AG10803 (cell line): ENCODE data around the gene TTF2.
"Not testable (repeated sequence)": the region's sequence is repeated elsewhere in the genome, so short reads cannot be mapped to it uniquely, and the experiment has no call there.

ENCODE experiments used
- DNase-seq: peaks from one replicate; pipeline ENCODE4 v3.0.0; 2010; ENCODE audit warnings: low read depth
- H3K4me3 ChIP-seq: 2 replicates; pipeline ENCODE4 v1.5.1; 2011; ENCODE audit warnings: mild to moderate bottlenecking, low read length, control low read depth
- TF ChIP-seq, protein P1 (sequence below): conservative IDR thresholded peaks from 2 replicates; pipeline ENCODE4 v1.5.1; 2011; ENCODE audit warnings: mild to moderate bottlenecking, low read length, control low read depth, inconsistent platforms

Gene TTF2

DNA sequence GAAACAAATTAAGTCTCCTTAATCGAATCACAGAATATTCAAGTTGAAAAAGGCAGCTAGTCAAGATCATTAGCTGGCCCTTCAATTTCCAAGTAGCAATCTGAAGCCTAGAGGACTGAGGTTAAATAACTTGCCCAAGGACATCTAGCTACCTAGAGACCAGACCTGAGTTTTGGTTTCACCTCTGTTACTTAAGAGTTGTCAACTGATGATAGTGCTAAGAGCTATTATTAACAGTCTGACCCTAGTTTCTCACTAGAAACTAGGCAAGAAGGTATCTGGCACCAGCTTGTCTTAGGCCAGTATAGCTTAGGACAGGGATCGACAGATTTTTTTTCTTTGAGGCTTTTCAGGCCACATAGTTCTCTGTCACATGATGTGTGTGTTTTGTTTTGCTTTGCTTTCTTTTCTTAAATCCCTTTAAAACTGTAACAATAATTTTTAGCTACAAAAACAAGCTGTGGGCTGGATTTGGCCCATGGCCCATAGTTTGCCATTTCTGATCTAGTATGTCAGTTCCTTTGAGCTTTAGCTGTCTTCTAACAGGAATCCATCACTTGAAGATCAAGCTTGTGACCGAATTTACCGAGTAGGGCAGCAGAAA, 38.3 kb downstream of the TTF2 start:
- TF ChIP-seq, protein P1, sequence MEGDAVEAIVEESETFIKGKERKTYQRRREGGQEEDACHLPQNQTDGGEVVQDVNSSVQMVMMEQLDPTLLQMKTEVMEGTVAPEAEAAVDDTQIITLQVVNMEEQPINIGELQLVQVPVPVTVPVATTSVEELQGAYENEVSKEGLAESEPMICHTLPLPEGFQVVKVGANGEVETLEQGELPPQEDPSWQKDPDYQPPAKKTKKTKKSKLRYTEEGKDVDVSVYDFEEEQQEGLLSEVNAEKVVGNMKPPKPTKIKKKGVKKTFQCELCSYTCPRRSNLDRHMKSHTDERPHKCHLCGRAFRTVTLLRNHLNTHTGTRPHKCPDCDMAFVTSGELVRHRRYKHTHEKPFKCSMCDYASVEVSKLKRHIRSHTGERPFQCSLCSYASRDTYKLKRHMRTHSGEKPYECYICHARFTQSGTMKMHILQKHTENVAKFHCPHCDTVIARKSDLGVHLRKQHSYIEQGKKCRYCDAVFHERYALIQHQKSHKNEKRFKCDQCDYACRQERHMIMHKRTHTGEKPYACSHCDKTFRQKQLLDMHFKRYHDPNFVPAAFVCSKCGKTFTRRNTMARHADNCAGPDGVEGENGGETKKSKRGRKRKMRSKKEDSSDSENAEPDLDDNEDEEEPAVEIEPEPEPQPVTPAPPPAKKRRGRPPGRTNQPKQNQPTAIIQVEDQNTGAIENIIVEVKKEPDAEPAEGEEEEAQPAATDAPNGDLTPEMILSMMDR: no peak
- DNase-seq: no peak
- no peak overlapping the region for H3K4me3 ChIP-seq

- no peak overlapping the region for H3K4me3 ChIP-seq
- no peak for DNase-seq
- TF ChIP-seq, protein P1: no peak
These were observed 41.2 kb downstream of the TTF2 start for GRCh38 chr1:117101334-117101733.

GRCh38 chr1:117101858-117102257, 41.7 kb downstream of the TTF2 start:
- H3K4me3 ChIP-seq, DNase-seq: not testable (repeated sequence)

GRCh38 chr1:117104986-117105385, 44.9 kb downstream of the TTF2 start:
- peak; percentile 78 for DNase-seq
- no peak overlapping the region for H3K4me3 ChIP-seq
- TF ChIP-seq, protein P1: no peak

GRCh38 chr1:117105722-117106121, 45.6 kb downstream of the TTF2 start:
- TF ChIP-seq, protein P1: no peak
- no peak for DNase-seq
- H3K4me3 ChIP-seq: no peak overlapping the region

DNA sequence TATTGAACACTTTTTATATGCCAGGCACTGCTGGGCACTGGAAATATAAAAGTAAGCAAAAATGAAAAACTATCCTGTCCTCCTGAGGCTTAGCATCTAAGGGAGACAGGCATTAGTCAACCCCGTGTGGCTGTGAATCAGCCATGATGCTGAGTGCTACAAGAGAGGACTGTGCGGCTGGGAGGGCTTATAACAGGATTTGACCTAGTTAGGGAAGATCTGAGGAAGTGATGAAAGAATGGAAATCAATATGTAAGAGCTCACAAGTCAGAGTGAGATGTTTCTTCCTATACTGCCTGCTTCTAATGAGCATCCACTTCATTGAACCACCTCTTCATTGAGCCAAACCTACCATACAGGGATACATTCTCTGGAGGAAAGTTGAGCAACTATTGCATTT, 46.4 kb downstream of the TTF2 start:
- no peak overlapping the region for H3K4me3 ChIP-seq
- TF ChIP-seq, protein P1: no peak
- no peak for DNase-seq

DNA sequence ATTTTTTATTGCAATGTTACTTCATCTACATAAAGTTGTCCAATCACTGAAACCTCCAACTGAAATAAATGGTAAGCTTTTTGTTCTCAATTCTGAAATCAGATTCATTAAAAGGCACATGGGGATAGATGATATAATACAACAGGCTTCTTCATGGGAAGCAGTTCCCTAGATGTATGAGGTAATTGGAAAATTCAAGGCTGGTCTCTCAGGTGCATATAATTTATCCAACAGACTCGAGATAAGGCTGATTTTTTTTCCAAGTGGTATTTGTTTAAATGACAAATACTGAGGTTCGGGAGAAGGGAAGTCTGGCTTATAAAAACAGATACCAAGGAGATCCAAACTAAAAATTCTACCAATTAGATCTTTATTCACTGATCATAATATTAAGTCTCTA, 47.2 kb downstream of the TTF2 start:
- TF ChIP-seq, protein P1: no peak
- no peak overlapping the region for H3K4me3 ChIP-seq
- DNase-seq: no peak

DNA sequence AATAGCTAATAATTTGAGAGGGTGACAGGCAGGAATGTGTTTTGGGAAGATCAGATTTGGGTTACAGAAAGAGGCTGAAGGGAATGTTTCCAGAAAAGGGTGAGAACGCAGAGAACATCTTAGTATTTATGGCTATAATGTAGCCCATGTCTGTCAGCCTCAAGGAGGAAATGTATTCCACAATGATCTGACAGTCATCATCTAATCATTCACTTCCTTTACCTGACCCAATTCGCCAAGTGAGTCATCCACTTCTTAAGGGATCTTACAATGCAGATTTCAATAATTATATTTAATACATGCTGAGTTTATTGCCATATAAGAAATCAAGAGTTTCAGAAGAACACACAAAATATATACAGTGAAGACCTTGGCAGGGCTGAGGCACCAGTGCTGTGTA, 50.6 kb downstream of the TTF2 start:
- no peak for DNase-seq
- H3K4me3 ChIP-seq: no peak overlapping the region
- TF ChIP-seq, protein P1: no peak
